GM18909 (cell line): ENCODE data around the gene RHBDL3.
A peak's percentile ranks its signal among the peaks of the same experiment; 100 is the strongest.
"Not testable (repeated sequence)": the region's sequence is repeated elsewhere in the genome, so short reads cannot be mapped to it uniquely, and the experiment has no call there.

Experiments used
- ATAC-seq: cut with Tn5 transposase; IDR thresholded peaks from one replicate; pipeline ENCODE4 v1.9.1; 2021; ENCODE audit warnings: mild to moderate bottlenecking; ENCODE audit not compliant: unreplicated experiment, poor library complexity

RHBDL3 gene

DNA sequence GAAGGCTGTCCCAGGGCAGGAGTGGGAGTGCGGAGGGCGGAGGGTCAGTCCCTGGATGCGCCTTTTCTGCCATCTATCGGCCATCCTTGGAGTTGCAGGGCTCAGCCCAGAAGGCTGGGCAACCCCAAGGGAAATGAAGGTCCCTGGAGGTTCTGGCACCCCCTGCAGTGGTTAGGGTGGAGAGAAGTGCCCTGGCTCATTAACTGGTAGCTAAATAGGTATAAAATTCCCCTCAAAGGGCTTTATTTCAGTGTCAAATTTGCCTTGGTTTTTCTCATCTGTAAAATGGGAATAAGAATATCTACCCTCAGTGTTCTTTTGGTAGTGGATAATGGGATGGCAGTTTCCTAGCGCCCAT lies 53.9 kb downstream of the RHBDL3 start:
- ATAC-seq: peak; percentile 76

DNA sequence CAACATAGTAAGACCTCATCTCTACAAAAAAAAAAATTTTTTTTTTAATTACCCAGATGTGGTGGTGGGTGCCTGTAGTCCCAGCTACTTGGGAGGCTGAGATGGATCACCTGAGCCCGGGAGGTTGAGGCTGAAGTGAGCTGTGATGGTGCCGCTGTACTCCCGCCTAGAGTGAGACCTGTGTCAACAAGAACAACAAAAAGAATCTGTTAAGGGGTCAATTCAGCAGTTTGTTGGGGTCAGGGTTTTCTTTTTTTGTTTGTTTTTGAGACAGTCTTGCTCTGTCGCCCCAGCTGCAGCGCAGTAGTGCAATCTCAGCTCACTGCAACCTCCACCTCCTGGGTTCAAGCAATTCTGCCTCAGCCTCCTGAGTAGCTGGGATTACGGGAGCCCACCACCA lies 54.4 kb downstream of the RHBDL3 start:
- not testable (repeated sequence) for ATAC-seq

DNA sequence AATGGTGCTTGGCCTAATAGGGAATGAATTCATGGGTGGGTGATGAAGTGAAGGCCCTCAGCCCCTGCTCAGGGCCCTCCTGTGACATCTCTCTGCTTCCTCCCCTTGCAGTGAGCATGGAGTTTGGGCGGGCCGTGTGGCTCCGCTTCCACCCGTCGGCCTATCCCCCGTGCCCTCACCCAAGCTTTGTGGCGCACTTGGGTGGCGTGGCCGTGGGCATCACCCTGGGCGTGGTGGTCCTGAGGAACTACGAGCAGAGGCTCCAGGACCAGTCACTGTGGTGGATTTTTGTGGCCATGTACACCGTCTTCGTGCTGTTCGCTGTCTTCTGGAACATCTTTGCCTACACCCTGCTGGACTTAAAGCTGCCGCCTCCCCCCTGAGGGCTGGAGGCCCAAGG lies 55.2 kb downstream of the RHBDL3 start:
- no peak for ATAC-seq

DNA sequence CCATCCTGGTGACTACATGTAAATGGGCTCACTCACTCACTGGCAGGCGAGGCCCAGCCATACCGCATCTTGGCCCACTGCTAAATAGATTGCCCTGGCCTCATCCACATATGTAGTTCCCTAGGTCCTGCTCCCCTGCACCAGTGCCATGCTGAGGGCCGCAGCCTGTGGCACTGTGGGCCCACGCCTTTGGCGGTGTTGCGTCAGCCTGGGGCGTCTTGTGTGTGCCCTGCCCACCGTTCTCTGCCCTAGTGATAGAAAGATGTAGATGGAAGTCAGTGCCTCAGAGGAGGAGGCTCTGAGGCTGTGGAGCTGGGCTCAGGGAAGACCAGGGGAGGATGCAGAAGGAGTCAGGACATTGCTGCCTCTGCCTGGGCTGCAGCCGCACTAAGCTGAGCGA lies 57.4 kb downstream of the RHBDL3 start:
- no peak for ATAC-seq

DNA sequence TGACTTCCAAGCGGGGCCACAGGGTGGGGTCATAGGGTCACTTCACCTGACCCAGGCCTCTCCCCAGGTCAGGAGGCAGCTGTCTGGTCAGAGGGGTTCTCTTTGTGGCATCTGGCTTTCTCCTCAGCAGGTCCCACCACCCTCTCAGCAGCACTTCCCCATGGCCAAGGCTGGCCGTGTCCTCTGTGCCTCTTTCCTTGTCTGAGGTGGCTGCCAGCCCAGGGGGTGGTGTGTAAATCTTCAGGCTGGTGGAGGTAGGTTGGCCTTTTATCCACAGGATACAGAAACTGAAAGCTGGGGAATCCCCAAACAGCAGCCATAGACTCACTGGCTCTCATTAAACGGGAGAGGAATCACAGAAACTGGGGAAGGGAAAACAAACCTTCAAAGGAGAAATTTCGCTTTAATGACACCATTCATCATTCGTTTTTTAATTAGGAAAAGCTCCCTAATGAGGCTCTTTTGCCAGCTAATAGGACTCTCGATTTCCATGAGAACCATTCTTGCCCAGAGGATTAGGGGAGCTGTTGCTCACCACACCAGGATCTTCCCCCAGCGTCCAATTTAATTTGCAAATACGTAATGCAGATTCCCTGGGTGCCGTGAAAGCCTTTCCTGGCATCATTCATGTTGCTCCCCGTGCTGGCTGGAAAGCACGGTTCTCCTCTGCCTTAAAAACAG lies 58.3 kb downstream of the RHBDL3 start:
- ATAC-seq: no peak

DNA sequence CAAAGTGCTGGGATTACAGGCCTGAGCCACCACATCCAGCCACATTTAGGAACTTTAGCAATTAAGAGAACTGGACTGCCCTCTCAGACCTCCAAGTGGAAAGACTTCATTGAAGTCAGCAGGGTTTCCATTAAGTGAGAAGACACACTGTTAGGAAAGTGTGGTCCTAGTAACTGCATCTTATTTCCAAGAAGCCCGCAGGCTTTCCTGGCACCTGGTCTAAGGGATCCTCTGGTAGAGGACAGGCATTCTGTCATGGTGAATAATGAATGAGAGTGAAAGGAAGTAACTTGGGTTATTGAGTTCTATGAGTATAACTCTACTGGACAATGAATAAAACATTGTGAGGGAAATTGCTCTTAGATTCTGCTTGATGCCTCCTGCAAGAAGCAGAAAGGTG lies 62.3 kb downstream of the RHBDL3 start:
- ATAC-seq: no peak

DNA sequence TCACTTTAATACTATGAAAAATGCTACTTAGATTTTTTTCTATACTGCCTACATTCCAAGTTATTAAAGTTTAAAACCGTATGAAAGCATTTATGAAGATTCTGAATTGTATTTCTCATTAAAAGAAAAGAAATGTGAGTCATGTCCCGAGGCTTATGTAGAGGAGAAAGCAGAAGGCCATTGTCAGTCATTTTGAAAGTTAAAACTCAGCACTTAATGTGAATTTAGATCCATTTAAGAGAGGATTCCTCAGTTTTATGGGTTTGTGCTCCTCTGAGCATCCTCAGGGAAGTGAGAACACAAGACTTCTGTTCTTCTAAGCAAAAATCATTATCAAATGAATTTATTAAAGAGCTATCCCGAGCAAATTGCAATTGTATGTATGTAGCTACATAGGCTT lies 64.5 kb downstream of the RHBDL3 start:
- ATAC-seq: no peak

DNA sequence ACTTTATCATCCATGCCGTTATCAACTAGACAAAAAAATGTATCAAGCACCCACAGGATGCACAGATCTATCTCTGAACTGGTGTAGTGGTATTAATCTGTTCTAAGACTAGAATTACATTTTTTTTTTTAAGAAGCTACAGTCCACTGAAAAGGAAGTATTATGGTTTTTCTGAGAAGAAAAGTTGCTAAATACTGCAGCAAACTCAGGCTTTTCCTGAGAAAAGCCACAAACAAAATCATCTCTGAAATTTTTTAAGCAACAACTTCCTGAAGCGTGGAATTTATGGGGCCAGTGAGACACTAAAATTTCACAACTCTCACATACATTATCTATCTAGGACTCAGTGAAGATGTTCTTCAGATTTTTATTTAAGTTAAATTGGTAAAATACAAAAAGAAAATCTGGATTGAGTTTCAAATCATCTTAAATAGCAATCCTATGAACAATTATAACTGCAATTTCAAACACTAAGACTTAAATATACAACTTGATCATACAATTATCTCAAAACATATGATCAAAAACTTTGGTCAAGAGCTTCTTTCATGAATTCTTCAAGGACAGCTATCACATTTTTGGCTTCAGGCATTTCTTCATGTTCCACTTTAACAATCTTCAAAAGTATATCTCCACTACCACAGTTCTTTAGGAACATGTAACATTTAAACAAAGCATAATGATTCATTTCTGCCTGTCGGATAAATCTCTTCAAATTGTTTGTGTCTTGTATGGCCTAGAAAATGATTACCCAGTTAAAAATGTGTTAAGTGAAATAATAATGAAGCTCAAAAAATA lies 65.8 kb downstream of the RHBDL3 start:
- no peak for ATAC-seq

DNA sequence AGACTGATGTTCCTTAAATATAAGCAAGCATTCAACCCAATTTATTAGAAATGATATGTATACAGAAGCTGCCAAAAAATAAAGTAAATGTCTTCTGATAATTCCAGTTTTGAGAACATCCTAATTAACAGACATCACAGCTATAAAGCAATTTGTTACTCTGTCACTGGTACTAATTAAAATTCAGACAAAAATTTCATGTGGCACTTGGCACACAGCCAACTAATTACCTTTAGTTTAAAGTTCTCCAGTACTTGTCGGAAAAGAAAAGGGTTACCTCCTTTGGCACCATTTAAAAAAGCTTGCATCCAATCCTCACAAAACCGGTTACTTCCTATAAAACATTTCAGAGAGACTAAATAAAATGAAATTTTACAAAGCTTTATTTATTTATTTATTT lies 67.6 kb downstream of the RHBDL3 start:
- no peak for ATAC-seq

DNA sequence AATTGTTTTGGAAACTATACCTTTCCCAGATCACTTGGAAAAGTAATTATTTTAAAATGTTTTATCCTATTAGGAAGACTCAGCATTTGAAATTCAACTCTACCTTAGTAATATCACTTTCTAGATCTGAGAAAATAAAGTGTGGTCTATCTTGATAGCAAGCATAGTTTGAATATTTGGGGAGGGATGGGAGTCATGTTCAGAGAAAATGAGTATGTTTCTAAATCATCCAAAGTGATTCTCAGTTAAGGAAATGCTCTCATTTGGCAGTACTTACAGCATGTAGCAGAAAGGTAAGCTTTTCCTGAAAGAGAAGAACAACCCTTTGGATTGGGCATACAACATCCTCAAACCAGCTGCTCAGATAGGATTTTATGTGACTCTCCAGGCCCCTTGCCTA lies 69.4 kb downstream of the RHBDL3 start:
- ATAC-seq: no peak

DNA sequence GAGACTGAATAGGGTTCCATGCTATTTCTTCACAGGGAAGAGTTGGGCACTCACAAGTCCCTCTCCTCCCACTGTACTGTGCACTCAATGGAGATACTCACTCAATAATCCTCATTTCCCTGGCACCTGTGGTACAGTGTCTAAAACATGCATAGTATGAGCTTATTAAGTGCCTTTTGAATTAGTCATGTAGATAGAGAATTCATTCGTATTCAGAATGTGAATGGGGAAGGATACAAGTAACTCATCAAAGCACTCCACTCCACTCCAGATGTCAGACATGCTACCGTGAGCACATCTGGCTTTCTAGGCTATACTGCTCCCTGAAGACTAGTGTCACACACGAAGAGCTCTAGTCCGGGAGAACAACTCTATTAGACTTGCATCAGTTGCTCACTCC lies 70.1 kb downstream of the RHBDL3 start:
- ATAC-seq: no peak

DNA sequence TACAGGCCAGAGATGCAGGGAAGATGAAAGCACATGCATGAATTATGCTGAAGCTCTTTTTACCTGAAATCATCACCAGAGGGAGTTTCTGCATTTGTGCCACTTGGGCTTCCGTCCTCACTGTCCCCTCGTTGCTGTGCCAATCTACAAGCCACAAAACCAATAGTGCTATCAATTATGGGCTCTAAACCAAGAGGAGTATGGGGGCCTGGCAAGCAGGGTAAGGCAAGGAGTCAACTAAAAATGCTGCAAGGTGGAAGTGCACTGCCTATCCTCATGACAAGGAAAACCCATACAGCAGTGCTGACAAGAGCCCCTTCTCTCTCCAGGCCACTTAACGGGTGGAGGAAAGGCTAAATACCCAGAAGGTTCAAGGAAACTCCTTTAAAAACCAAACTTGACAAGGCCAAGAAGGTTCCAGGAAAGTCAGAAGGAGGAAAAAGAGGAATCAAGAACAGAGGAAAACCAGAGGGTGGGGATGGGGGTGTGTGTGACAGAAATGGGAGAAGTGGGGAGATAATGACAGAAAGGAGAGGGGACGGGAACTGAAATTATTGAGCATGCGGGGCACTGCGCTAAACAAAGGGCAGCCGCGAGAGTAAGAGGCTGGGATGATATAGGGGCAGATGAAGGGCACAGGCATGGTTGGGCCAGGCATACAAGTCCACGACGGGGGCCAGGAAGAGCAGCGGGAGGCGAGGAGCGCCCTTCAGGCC lies 75.7 kb downstream of the RHBDL3 start:
- ATAC-seq: peak; percentile 26

DNA sequence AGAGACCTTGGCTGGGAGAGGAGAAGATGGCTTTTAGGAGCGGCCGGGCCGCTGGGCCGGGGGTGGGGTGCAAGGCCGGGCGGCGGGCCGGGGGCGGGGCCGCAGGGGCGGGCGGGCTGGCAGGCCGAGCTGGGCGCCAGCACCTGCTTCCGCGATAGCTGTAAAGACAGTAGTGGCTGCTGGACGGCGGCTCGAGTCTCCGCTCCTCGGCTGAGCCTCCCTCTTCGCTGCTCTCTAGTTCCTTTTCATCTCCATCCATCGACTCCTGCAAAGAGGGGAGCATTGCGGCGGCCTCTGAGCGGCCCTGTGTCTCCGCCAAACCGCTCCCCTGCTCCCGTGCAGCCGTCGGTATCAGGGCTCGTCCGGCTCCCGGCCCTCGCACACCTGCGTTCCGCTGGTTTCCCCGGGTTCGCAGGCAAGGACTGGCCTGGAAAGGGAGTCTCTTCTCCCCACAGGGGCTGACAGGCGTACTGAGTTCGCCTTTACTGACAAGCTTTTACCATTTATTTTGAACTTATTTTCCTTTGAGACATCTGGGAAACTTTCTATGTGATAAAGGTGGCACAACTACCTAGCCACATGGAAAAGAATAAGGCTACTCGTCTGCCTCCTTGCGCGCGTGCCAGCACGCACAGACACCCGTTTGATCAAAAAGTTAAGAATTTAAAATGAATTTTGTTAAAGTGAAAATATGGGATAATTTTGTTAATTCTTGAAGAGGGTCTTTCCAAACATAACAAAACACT lies 76.4 kb downstream of the RHBDL3 start, which contains the start of gene C17orf75:
Gene C17orf75 (minus strand): TSS at position 317 of the 746 bp plus-strand sequence. CDS start 34 bp downstream, at position 283.
- peak; percentile 89 for ATAC-seq

DNA sequence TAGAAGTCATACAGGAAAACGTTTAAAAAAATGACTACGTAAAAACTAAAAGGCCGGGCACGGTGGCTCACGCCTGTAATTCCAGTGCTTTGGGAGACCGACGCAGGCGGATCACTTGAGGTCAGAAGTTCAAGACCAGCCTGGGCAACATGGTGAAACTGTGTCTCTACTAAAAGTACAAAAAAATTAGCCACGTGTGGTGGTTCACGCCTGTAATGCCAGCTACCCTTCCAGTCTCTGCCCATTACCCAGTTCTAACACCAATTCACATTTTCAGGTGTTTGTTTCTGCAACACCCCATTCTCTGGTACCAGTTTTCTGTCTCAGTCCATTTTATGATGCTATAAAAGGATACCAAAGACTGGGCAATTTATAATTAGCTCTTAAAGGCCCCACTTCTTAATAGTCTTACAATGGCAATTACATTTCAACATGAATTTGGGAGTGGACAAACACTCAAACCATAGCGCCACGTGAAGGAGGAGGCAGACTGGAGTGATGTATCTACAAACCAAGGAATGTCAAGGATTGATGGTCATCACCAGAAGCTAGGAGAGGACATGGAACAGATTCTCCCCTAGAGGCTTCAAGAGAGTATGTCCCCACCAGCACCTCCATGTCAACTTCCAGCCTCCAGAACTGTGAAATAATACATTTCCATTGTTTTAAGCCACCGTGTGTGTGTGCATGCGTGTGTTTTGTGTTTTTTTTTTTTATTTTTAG lies 77.1 kb downstream of the RHBDL3 start:
- ATAC-seq: no peak

DNA sequence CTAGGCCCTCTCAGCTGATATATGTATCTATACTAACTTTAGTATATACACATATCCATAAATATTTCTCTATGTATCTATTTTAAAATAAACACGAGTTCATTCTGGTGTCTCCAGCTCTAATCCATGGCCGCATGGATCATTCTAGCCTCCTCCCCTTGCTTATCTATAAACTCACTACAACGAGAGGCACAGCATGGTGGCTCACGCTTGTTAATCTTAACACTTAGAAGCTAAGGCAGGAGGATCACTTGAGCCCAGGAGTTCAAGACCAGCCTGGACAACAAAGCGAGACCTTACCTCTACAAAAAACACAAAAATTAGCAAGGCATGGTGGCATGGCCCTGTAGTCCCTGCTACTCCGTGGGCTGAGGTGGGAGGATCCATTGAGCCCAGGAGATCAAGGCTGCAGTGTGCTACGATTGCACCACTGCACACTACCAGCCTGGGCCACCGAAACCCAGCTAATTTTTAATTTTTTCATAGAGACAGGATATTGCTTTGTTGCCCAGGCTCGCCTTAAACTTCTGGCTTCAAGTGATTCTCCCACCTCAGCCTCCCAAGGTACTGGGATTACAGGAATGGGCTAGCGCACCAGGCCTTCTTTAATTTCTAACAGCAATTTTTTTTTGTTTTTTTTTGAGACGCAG lies 80.4 kb downstream of the RHBDL3 start:
- ATAC-seq: no peak

DNA sequence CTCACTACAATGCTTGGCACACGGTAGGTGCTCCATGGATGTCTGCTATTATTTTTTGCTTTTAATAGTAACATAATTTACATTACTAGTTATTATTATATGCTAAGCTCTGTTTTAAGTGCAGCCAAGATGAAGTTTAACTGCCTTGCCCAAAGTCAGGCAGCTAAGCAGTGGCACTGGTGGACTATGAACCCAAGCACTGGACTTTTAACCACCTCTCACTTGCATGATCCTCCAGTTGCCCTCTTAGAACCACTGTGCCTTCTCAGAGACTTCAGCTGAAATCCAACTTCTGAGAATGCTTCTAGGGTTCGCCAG lies 82.8 kb downstream of the RHBDL3 start:
- no peak for ATAC-seq

DNA sequence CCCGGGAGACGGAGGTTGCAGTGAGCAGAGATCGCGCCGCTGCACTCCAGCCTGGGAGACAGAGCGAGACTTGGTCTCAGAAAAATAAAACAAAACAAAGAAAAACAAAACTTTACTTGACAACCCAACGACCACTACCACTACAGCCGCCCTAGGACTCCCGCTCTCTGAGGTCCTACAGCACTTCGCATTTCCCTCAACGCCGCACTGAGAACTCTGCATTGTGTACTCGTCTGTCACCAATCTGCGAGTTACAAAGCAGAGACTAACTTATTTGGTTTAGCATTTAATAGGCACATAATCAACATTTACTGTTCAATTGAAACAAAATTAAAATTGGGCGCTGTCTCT lies 83.8 kb downstream of the RHBDL3 start:
- no peak for ATAC-seq

DNA sequence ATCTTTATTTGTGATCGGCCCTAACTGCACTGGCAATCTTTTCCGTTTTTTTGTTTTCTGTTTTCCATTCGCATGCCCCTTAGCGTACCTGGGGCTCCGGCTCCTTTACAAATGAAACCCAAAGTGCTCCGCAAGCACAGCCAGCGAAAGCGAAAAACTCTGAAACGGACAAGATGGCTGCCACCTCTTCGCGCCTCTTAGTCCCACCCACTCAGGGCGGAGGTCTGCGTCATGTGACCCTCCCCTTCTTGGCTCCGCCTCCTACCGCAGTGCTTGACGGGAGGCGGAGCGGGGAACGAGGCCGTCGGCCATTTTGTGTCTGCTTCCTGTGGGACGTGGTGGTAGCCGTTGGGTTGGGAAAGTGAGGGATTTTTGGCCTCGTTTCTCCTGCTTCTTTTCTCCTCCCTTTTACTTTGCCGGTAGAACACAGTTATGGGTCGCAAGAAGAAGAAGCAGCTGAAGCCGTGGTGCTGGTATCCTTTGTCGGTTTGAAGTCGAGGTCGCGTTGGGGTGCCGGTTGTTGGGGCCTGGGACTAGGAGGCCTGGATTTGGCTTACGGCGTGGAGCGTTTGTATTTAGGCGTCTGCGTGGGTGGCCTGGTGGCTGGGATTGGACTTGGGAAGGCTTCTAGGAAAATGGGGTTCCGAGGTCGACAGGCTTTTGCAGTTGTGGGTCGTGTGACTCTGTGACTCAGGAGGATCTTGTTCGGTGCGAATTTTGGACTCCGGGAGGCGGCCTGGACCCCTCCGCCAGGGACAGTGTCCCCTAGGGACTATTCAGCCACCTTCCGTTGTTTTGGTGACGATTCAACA lies 84.4 kb downstream of the RHBDL3 start, which contains the start of gene ZNF207:
Gene ZNF207 (plus strand): TSS at position 304 of the 812 bp plus-strand sequence. CDS start 129 bp downstream, at position 433.
- ATAC-seq: peak; percentile 94
